HEK293 (cell line): ENCODE data around the gene USP32.

Source experiments
- GLIS2 ChIP-seq: fragments of 450-650 bp; formaldehyde crosslinking; IDR thresholded peaks from 2 replicates; pipeline ENCODE4 v1.5.1; 2016; ENCODE audit warnings: missing biosample characterization, missing genetic modification characterization
- HOXA7 ChIP-seq: sonication (generic); formaldehyde crosslinking; IDR thresholded peaks from 2 replicates; pipeline ENCODE4 v1.8.1; 2022; ENCODE audit warnings: missing genetic modification reagents, borderline replicate concordance
- INSM2 ChIP-seq: fragments of 450-650 bp; formaldehyde crosslinking; IDR thresholded peaks from 2 replicates; pipeline ENCODE4 v1.5.1; 2016; ENCODE audit warnings: missing biosample characterization, missing genetic modification characterization
- MZF1 ChIP-seq: fragments of 450-650 bp; formaldehyde crosslinking; IDR thresholded peaks from 2 replicates; pipeline ENCODE4 v1.5.1; 2017; ENCODE audit warnings: missing biosample characterization, missing genetic modification characterization, borderline replicate concordance
- RBAK ChIP-seq: fragments of 450-650 bp; formaldehyde crosslinking; IDR thresholded peaks from 2 replicates; pipeline ENCODE4 v1.5.1; 2016; ENCODE audit warnings: missing biosample characterization, missing genetic modification characterization
- ZNF24 ChIP-seq: fragments of 450-650 bp; formaldehyde crosslinking; IDR thresholded peaks from 2 replicates; pipeline ENCODE4 v1.5.1; 2016; ENCODE audit warnings: missing biosample characterization, missing genetic modification characterization
- ZNF302 ChIP-seq: fragments of 450-650 bp; formaldehyde crosslinking; IDR thresholded peaks from 2 replicates; pipeline ENCODE4 v1.5.1; 2016; ENCODE audit warnings: missing biosample characterization, missing genetic modification characterization, low read depth
- ZNF707 ChIP-seq: fragments of 450-650 bp; formaldehyde crosslinking; IDR thresholded peaks from 2 replicates; pipeline ENCODE4 v1.5.1; 2016; ENCODE audit warnings: missing biosample characterization, missing genetic modification characterization
- ZNF747 ChIP-seq: fragments of 450-650 bp; formaldehyde crosslinking; IDR thresholded peaks from 2 replicates; pipeline ENCODE4 v1.5.1; 2016; ENCODE audit warnings: missing biosample characterization, missing genetic modification characterization
- TF ChIP-seq, protein P1 (sequence below): fragments of 450-650 bp; formaldehyde crosslinking; IDR thresholded peaks from 2 replicates; pipeline ENCODE4 v1.5.1; 2016; ENCODE audit warnings: missing biosample characterization, missing genetic modification characterization
- TF ChIP-seq, protein P2 (sequence below): fragments of 450-650 bp; formaldehyde crosslinking; IDR thresholded peaks from 2 replicates; pipeline ENCODE4 v1.5.1; 2016; ENCODE audit warnings: missing biosample characterization, missing genetic modification characterization
- TF ChIP-seq, protein P3 (sequence below): fragments of 450-650 bp; formaldehyde crosslinking; IDR thresholded peaks from 2 replicates; pipeline ENCODE4 v1.5.1; 2016; ENCODE audit warnings: missing biosample characterization, missing genetic modification characterization
- TF ChIP-seq, protein P4 (sequence below): fragments of 450-650 bp; formaldehyde crosslinking; IDR thresholded peaks from 2 replicates; pipeline ENCODE4 v1.5.1; 2016; ENCODE audit warnings: missing biosample characterization, missing genetic modification characterization, borderline replicate concordance

DNA sequence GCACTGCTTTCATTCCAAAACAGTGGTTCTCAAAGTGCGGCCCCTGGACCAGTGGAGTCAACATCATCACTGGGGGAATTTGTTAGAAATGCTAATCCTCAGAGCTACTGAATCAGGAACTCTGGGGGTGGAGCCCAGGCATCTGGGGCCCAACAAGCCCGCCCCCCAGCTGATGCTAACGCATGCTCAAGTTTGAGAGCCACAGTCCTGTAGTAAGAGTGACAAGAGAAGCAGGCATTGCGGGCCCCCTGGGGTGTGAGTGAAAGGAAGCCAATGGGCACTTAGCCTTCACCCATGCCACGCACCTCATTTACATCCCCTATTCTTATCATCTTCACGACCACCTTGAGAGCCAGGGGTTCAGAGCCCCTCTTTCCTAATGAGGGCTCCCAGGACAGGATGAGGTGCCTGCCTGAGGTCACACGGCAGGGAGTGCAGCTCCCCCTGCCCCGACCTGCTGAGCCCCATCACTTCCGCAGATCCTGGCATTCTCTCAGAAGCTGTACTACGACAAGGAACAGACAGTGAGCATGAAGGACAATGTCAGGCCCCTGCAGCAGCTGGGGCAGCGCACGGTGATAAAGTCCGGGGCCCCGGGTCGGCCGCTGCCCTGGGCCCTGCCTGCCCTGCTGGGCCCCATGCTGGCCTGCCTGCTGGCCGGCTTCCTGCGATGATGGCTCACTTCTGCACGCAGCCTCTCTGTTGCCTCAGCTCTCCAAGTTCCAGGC, 233.0 kb downstream of the USP32 start:
- TF ChIP-seq, protein P1, sequence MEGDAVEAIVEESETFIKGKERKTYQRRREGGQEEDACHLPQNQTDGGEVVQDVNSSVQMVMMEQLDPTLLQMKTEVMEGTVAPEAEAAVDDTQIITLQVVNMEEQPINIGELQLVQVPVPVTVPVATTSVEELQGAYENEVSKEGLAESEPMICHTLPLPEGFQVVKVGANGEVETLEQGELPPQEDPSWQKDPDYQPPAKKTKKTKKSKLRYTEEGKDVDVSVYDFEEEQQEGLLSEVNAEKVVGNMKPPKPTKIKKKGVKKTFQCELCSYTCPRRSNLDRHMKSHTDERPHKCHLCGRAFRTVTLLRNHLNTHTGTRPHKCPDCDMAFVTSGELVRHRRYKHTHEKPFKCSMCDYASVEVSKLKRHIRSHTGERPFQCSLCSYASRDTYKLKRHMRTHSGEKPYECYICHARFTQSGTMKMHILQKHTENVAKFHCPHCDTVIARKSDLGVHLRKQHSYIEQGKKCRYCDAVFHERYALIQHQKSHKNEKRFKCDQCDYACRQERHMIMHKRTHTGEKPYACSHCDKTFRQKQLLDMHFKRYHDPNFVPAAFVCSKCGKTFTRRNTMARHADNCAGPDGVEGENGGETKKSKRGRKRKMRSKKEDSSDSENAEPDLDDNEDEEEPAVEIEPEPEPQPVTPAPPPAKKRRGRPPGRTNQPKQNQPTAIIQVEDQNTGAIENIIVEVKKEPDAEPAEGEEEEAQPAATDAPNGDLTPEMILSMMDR (tag by site-specific recombination), result no peak
- TF ChIP-seq INSM2 (tag by site-specific recombination) (no peak), GLIS2 (tag by site-specific recombination) (no peak), ZNF302 (tag by site-specific recombination) (no peak), ZNF747 (tag by site-specific recombination) (no peak), ZNF24 (tag by site-specific recombination) (no peak), ZNF707 (tag by site-specific recombination) (no peak), MZF1 (tag by site-specific recombination) (no peak), RBAK (tag by site-specific recombination) (no peak), HOXA7 (CRISPR knock-in tag) (no peak)
- TF ChIP-seq, protein P2, sequence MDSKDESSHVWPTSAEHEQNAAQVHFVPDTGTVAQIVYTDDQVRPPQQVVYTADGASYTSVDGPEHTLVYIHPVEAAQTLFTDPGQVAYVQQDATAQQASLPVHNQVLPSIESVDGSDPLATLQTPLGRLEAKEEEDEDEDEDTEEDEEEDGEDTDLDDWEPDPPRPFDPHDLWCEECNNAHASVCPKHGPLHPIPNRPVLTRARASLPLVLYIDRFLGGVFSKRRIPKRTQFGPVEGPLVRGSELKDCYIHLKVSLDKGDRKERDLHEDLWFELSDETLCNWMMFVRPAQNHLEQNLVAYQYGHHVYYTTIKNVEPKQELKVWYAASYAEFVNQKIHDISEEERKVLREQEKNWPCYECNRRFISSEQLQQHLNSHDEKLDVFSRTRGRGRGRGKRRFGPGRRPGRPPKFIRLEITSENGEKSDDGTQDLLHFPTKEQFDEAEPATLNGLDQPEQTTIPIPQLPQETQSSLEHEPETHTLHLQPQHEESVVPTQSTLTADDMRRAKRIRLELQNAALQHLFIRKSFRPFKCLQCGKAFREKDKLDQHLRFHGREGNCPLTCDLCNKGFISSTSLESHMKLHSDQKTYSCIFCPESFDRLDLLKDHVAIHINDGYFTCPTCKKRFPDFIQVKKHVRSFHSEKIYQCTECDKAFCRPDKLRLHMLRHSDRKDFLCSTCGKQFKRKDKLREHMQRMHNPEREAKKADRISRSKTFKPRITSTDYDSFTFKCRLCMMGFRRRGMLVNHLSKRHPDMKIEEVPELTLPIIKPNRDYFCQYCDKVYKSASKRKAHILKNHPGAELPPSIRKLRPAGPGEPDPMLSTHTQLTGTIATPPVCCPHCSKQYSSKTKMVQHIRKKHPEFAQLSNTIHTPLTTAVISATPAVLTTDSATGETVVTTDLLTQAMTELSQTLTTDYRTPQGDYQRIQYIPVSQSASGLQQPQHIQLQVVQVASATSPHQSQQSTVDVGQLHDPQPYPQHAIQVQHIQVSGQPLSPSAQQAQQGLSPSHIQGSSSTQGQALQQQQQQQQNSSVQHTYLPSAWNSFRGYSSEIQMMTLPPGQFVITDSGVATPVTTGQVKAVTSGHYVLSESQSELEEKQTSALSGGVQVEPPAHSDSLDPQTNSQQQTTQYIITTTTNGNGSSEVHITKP (tag by site-specific recombination), result no peak
- TF ChIP-seq, protein P3, sequence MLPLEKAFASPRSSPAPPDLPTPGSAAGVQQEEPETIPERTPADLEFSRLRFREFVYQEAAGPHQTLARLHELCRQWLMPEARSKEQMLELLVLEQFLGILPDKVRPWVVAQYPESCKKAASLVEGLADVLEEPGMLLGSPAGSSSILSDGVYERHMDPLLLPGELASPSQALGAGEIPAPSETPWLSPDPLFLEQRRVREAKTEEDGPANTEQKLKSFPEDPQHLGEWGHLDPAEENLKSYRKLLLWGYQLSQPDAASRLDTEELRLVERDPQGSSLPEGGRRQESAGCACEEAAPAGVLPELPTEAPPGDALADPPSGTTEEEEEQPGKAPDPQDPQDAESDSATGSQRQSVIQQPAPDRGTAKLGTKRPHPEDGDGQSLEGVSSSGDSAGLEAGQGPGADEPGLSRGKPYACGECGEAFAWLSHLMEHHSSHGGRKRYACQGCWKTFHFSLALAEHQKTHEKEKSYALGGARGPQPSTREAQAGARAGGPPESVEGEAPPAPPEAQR (tag by site-specific recombination), result no peak
- TF ChIP-seq, protein P4, sequence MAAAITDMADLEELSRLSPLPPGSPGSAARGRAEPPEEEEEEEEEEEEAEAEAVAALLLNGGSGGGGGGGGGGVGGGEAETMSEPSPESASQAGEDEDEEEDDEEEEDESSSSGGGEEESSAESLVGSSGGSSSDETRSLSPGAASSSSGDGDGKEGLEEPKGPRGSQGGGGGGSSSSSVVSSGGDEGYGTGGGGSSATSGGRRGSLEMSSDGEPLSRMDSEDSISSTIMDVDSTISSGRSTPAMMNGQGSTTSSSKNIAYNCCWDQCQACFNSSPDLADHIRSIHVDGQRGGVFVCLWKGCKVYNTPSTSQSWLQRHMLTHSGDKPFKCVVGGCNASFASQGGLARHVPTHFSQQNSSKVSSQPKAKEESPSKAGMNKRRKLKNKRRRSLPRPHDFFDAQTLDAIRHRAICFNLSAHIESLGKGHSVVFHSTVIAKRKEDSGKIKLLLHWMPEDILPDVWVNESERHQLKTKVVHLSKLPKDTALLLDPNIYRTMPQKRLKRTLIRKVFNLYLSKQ, result no peak
